ENCODE results near the gene LRRC23. TPM values are rescaled to one million over a fixed set of nuclear protein-coding genes. Genes with fewer than 3 reads are reported as not detected.
A peak's percentile ranks its signal among the peaks of the same experiment; 100 is the strongest.

The LRRC23 gene
- polyA plus RNA-seq, 2 of the 4 experiments (the other 2 are of a cell fraction): 19.1 to 33.3 TPM

DNA sequence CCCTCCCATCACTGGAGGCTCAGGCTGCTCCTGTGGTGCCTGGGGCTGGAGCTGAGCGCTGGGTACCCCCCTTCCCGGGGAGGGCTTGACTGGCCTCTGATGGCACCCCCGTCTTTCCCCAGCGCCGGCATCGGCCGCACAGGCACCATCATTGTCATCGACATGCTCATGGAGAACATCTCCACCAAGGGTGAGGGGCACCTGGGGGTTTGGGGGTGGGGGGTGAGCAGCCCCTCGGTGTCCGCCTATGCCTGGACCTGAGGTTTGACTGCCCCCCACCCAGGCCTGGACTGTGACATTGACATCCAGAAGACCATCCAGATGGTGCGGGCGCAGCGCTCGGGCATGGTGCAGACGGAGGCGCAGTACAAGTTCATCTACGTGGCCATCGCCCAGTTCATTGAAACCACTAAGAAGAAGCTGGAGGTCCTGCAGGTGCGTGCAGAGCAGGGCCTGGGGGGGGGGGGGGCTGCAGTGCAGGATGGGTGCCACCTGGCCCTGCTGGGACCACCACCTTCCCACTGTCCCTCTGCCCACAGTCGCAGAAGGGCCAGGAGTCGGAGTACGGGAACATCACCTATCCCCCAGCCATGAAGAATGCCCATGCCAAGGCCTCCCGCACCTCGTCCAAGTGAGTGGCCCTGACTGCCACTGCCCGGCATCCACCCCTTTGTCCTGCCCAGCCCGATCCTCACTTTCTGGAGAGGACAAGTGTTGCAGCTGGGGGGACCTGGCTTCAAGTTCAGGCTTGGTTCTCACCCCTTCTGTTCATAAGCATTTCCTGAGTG is 55.4 kb downstream of the LRRC23 start (continued):
- TF ChIP-seq TP53 (CRISPR knock-in tag; IDR thresholded peaks at IDR 0.05): no peak

DNA sequence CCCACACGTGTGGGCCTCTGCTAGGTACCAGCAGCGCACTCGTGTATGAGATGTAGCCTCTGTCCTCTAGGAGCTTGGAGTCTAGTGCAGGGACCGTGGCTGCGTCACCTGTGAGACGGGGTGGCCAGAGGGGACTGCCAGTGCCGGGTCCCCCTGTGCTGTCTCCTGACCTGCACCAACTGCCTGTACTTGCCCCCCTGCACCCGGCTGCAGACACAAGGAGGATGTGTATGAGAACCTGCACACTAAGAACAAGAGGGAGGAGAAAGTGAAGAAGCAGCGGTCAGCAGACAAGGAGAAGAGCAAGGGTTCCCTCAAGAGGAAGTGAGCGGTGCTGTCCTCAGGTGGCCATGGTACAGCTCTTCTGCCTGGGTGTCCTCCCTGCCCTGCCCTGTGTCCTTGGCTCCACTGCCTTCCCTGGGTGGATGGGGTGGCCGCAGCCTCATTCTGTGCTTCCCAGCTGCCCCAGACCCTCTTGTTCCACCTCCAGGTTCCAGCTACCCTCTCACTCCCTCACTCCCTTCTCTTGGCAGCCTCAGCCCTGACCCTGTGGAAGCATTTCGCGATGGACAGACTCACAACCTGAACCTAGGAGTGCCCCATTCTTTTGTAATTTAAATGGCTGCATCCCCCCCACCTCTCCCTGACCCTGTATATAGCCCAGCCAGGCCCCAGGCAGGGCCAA is 56.1 kb downstream of the LRRC23 start:
- H3K9me3 ChIP-seq: no peaks in the 10 kb centered on the region
- ATAC-seq: peak; percentile 25 to 43; a peak in 4 of 6 replicates
- peak overlapping the region; percentile 59 for H3K4me2 ChIP-seq
- H3K27ac ChIP-seq: peak overlapping the region; percentile 89 to 99
- peak in 1 of 2 experiments; percentile 72 for DNase-seq (ENCODE audit: low read depth in 1 of 2, low spot score in 1 of 2)
- no peak for FAIRE-seq
- POLR2A ChIA-PET: interaction anchor here (0.6 to 9.0 kb wide), 8 partner anchors 8 to 976 kb away, joined by 3 to 174 read pairs (median 4); partner anchors contain the start of genes C12orf57, COPS7A, EMG1 and PHB2
- 0 out of 3 replicates have a peak, but pooled peaks have one; percentile 5 for TF ChIP-seq SMC3 (IDR thresholded peaks at IDR 0.05)
- TF ChIP-seq, protein P1, sequence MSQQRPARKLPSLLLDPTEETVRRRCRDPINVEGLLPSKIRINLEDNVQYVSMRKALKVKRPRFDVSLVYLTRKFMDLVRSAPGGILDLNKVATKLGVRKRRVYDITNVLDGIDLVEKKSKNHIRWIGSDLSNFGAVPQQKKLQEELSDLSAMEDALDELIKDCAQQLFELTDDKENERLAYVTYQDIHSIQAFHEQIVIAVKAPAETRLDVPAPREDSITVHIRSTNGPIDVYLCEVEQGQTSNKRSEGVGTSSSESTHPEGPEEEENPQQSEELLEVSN (IDR thresholded peaks at IDR 0.05; ENCODE audit: borderline replicate concordance, low read depth): no peak
- peak in 1 of 2 experiments; percentile 59; a peak in 3 of 5 replicates for TF ChIP-seq RAD21 (conservative IDR thresholded peaks at IDR 0.05 in 1 of 2, IDR thresholded peaks at IDR 0.05 in 1 of 2)
- peaks cover 36% of the 10 kb centered on the region for H3K4me1 ChIP-seq
- CTCF ChIA-PET: interaction anchor here (0.9 to 11.2 kb wide), 15 partner anchors 8 to 207 kb away, joined by 3 to 354 read pairs (median 5); partner anchors contain the start of genes C12orf57, PTPN6, RNU7-1 and SPSB2
- WGBS (ENCODE audit: missing lambda C conversion rate): 93% methylated on average over 12 of the region's 13 CpGs
- H3K4me3 ChIP-seq: no peak overlapping the region

DNA sequence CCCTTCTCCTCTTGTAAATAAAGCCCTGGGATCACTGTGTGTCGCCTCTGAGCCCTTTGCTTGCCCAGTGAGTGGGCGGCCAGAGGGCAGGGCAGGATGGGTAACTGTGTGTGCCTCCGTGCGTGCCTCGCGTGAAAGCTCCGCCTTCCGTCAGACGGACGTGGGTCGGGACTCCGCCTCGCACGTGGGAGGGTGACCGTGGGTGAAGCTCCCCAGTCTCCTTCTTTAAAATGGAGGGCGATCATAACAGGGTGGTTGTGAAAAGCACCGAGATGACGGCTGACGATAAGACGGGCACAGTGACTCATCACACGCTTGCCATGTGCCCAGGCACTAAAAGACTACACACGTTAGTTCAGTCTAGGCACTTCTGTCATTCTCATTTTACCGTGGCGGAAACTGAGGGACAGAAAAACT is 56.7 kb downstream of the LRRC23 start:
- TF ChIP-seq, protein P2, sequence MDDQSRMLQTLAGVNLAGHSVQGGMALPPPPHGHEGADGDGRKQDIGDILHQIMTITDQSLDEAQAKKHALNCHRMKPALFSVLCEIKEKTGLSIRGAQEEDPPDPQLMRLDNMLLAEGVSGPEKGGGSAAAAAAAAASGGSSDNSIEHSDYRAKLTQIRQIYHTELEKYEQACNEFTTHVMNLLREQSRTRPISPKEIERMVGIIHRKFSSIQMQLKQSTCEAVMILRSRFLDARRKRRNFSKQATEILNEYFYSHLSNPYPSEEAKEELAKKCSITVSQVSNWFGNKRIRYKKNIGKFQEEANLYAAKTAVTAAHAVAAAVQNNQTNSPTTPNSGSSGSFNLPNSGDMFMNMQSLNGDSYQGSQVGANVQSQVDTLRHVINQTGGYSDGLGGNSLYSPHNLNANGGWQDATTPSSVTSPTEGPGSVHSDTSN (IDR thresholded peaks at IDR 0.05): no peak
- TF ChIP-seq RFX5 (IDR thresholded peaks at IDR 0.05) (no peak), TP53 (CRISPR knock-in tag; IDR thresholded peaks at IDR 0.05) (0 out of 2 replicates have a peak, but pooled peaks have one; percentile 12), CBX2 (IDR thresholded peaks at IDR 0.05; ENCODE audit: borderline replicate concordance, low read depth) (no peak), SREBF2 (IDR thresholded peaks at IDR 0.05) (no peak), CEBPB (IDR thresholded peaks at IDR 0.05) (no peak), POLR2A (IDR thresholded peaks at IDR 0.05; ENCODE audit: low read length) (no peak), HEYL (CRISPR knock-in tag; IDR thresholded peaks at IDR 0.05) (no peak), FOSL2 (IDR thresholded peaks at IDR 0.05) (no peak), FOSL2 (CRISPR knock-in tag; IDR thresholded peaks at IDR 0.05) (peak; percentile 73), SMC3 (IDR thresholded peaks at IDR 0.05) (no peak), MAZ (IDR thresholded peaks at IDR 0.05; ENCODE audit: borderline replicate concordance, low read depth, low read length) (no peak), RCOR1 (IDR thresholded peaks at IDR 0.05; ENCODE audit: low read depth, low read length) (no peak), GATA3 (IDR thresholded peaks at IDR 0.05; ENCODE audit: borderline replicate concordance) (peak; percentile 33; the same call in 1 of the 2 replicates), HDAC2 (IDR thresholded peaks at IDR 0.05) (no peak), TFCP2L1 (CRISPR knock-in tag; IDR thresholded peaks at IDR 0.05) (no peak), BHLHE40 (IDR thresholded peaks at IDR 0.05; ENCODE audit: low read depth, low read length) (no peak)
- TF ChIP-seq, protein P3, sequence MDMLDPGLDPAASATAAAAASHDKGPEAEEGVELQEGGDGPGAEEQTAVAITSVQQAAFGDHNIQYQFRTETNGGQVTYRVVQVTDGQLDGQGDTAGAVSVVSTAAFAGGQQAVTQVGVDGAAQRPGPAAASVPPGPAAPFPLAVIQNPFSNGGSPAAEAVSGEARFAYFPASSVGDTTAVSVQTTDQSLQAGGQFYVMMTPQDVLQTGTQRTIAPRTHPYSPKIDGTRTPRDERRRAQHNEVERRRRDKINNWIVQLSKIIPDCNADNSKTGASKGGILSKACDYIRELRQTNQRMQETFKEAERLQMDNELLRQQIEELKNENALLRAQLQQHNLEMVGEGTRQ (IDR thresholded peaks at IDR 0.05): no peak
- TF ChIP-seq, protein P4, sequence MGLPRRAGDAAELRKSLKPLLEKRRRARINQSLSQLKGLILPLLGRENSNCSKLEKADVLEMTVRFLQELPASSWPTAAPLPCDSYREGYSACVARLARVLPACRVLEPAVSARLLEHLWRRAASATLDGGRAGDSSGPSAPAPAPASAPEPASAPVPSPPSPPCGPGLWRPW (IDR thresholded peaks at IDR 0.05): no peak
- TF ChIP-seq, protein P5, sequence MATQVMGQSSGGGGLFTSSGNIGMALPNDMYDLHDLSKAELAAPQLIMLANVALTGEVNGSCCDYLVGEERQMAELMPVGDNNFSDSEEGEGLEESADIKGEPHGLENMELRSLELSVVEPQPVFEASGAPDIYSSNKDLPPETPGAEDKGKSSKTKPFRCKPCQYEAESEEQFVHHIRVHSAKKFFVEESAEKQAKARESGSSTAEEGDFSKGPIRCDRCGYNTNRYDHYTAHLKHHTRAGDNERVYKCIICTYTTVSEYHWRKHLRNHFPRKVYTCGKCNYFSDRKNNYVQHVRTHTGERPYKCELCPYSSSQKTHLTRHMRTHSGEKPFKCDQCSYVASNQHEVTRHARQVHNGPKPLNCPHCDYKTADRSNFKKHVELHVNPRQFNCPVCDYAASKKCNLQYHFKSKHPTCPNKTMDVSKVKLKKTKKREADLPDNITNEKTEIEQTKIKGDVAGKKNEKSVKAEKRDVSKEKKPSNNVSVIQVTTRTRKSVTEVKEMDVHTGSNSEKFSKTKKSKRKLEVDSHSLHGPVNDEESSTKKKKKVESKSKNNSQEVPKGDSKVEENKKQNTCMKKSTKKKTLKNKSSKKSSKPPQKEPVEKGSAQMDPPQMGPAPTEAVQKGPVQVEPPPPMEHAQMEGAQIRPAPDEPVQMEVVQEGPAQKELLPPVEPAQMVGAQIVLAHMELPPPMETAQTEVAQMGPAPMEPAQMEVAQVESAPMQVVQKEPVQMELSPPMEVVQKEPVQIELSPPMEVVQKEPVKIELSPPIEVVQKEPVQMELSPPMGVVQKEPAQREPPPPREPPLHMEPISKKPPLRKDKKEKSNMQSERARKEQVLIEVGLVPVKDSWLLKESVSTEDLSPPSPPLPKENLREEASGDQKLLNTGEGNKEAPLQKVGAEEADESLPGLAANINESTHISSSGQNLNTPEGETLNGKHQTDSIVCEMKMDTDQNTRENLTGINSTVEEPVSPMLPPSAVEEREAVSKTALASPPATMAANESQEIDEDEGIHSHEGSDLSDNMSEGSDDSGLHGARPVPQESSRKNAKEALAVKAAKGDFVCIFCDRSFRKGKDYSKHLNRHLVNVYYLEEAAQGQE (IDR thresholded peaks at IDR 0.05): no peak
- TF ChIP-seq, protein P6, sequence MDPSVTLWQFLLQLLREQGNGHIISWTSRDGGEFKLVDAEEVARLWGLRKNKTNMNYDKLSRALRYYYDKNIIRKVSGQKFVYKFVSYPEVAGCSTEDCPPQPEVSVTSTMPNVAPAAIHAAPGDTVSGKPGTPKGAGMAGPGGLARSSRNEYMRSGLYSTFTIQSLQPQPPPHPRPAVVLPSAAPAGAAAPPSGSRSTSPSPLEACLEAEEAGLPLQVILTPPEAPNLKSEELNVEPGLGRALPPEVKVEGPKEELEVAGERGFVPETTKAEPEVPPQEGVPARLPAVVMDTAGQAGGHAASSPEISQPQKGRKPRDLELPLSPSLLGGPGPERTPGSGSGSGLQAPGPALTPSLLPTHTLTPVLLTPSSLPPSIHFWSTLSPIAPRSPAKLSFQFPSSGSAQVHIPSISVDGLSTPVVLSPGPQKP (IDR thresholded peaks at IDR 0.05; ENCODE audit: low read depth, low read length): no peak
- POLR2A ChIA-PET: interaction anchor here (1.0 to 9.0 kb wide), 8 partner anchors 8 to 238 kb away, joined by 3 to 174 read pairs (median 4); partner anchors contain the start of genes C12orf57, COPS7A, EMG1 and PHB2
- DNase-seq (ENCODE audit: low read depth in 1 of 2, low spot score in 1 of 2) (no peak), ATAC-seq (peak in 1 of 2 experiments; percentile 0; a peak in 2 of 6 replicates), FAIRE-seq (no peak)
- H3K9me3 ChIP-seq: no peaks in the 10 kb centered on the region
- peak overlapping the region; percentile 59 for H3K4me2 ChIP-seq
- H3K4me1 ChIP-seq: peaks cover 37% of the 10 kb centered on the region
- H3K4me3 ChIP-seq: peak overlapping the region; percentile 15; the same call in 1 of the 3 replicates
- CTCF ChIA-PET: interaction anchor here (0.6 to 11.2 kb wide), 20 partner anchors 9 to 207 kb away, joined by 3 to 354 read pairs (median 4); partner anchors contain the start of genes C12orf57, PTPN6, RNU7-1 and SPSB2
- WGBS (ENCODE audit: missing lambda C conversion rate): 74% methylated on average over 24 of the region's 24 CpGs
- H3K27ac ChIP-seq: peak overlapping the region; percentile 89 to 99

All from A549 (cell line).